ENCODE data around the gene PGBD2. TPM values are rescaled to one million over a fixed set of nuclear protein-coding genes. Genes with fewer than 3 reads are reported as not detected.
A peak's percentile ranks its signal among the peaks of the same experiment; 100 is the strongest.

The PGBD2 gene
- total and polyA plus RNA-seq, 9 of the 15 experiments (the other 6 are each of a cell fraction or from before 2014, with no cell fraction given), result 11.9 to 21.8 (median 14.7) TPM

GRCh38 chr1:248906009-248906752 is at the start of gene PGBD2 (continued):
- TF ChIP-seq HBP1 (CRISPR knock-in tag; IDR thresholded peaks at IDR 0.05) (peak; percentile 75), YY1 (IDR thresholded peaks at IDR 0.05; ENCODE audit: borderline replicate concordance in 1 of 3, control insufficient read depth in 1 of 3, extremely low read depth in 1 of 3, insufficient read depth in 3 of 3, insufficient read length in 1 of 3, insufficient replicate concordance in 2 of 3, low read depth in 1 of 3, low read length in 2 of 3) (peak in 2 of 3 experiments; percentile 49 to 68), ELK1 (CRISPR knock-in tag; IDR thresholded peaks at IDR 0.05) (no peak), ZNF699 (CRISPR knock-in tag; IDR thresholded peaks at IDR 0.05; ENCODE audit: insufficient replicate concordance) (no peak), HDGF (IDR thresholded peaks at IDR 0.05) (no peak), ZBTB43 (CRISPR knock-in tag; IDR thresholded peaks at IDR 0.05) (peak; percentile 78), CHD4 (IDR thresholded peaks at IDR 0.05; ENCODE audit: insufficient read depth, insufficient replicate concordance, low read depth, low read length, poor library complexity, severe bottlenecking) (no peak), ZBTB2 (IDR thresholded peaks at IDR 0.05) (peak; percentile 11), RBM14 (IDR thresholded peaks at IDR 0.05; ENCODE audit: borderline replicate concordance, insufficient read depth, low read depth, low read length) (no peak), MBD1 (CRISPR knock-in tag; IDR thresholded peaks at IDR 0.05) (no peak), TOE1 (IDR thresholded peaks at IDR 0.05; ENCODE audit: borderline replicate concordance) (peak; percentile 88), TOE1 (CRISPR knock-in tag; IDR thresholded peaks at IDR 0.05; ENCODE audit: borderline replicate concordance, low read depth) (no peak), ZNF586 (CRISPR knock-in tag; conservative IDR thresholded peaks at IDR 0.05) (no peak), ZNF79 (CRISPR knock-in tag; IDR thresholded peaks at IDR 0.05; ENCODE audit: low read depth) (no peak), CREBBP (IDR thresholded peaks at IDR 0.05; ENCODE audit: low read depth, low read length) (no peak), EHMT2 (IDR thresholded peaks at IDR 0.05) (peak; percentile 56; the same call in 1 of the 2 replicates)
